Measurements from ENCODE around the gene DMAC2L.

- TF ChIP-seq CTCF (IDR thresholded peaks at IDR 0.05) (no peak), POLR2A (IDR thresholded peaks at IDR 0.05) (no peak)
Observed at GRCh38 chr14:50339178-50339804, 27.2 kb downstream of the DMAC2L start.
